WTC11 (cell line): ENCODE results near the gene ZCCHC2. TPM values are rescaled to one million over a fixed set of nuclear protein-coding genes. Genes with fewer than 3 reads are reported as not detected.

Experiments
- ATAC-seq: fragments of 200-7000 bp; cut with Tn5 transposase; 2 replicates; pipeline ENCODE4 v1.10.0; 2021; ENCODE audit warnings: mild to moderate bottlenecking, moderate library complexity
- CTCF ChIA-PET: fragments of 300-600 bp; sonication (Branson Sonifier 250); formaldehyde crosslinking; loops from one replicate; lab custom pipeline; 2021; ENCODE audit warnings: antibody characterized with exemption; lab: Charles Lee
- POLR2A ChIA-PET: fragments of 350-600 bp; sonication (Branson Sonifier 250); formaldehyde crosslinking; loops from one replicate; lab custom pipeline; 2021; ENCODE audit warnings: antibody characterized with exemption; lab: Charles Lee
- DNase-seq: peaks from one replicate; pipeline ENCODE4 v3.0.0; 2021; ENCODE audit warnings: low spot score
- H3K27ac Mint-ChIP-seq: 2 replicates; pipeline ENCODE4 v1.8.0; 2021; ENCODE audit warnings: mixed read lengths
- H3K27me3 Mint-ChIP-seq: 2 replicates; pipeline ENCODE4 v1.8.0; 2021; ENCODE audit warnings: low read depth, mild to moderate bottlenecking, moderate library complexity, mixed read lengths
- H3K36me3 Mint-ChIP-seq: 2 replicates; pipeline ENCODE4 v1.8.0; 2021; ENCODE audit warnings: mixed read lengths
- H3K4me1 Mint-ChIP-seq: 2 replicates; pipeline ENCODE4 v1.8.0; 2022; ENCODE audit warnings: mixed read lengths
- H3K4me3 Mint-ChIP-seq: 2 replicates; pipeline ENCODE4 v1.8.0; 2021; ENCODE audit warnings: mild to moderate bottlenecking, moderate library complexity, mixed read lengths
- H3K9me3 Mint-ChIP-seq: 2 replicates; pipeline ENCODE4 v1.8.0; 2021; ENCODE audit warnings: mixed read lengths
- ARID4B ChIP-seq: sonication (generic); formaldehyde crosslinking; IDR thresholded peaks from 2 replicates; pipeline ENCODE4 v1.8.0; 2023; ENCODE audit warnings: missing genetic modification reagents, mild to moderate bottlenecking, borderline replicate concordance
- E2F5 ChIP-seq: sonication (generic); formaldehyde crosslinking; IDR thresholded peaks from 2 replicates; pipeline ENCODE4 v1.8.1; 2022; ENCODE audit warnings: mild to moderate bottlenecking, moderate library complexity, missing genetic modification reagents
- GRHL2 ChIP-seq: fragments of 250-450 bp; sonication (Bioruptor Pico); IDR thresholded peaks from 2 replicates; pipeline ENCODE4 v1.8.0; 2022; ENCODE audit warnings: mild to moderate bottlenecking, moderate library complexity; ENCODE audit not compliant: insufficient replicate concordance, severe bottlenecking
- HMGA2 ChIP-seq: fragments of 250-450 bp; sonication (Bioruptor Pico); IDR thresholded peaks from 2 replicates; pipeline ENCODE4 v1.4.0; 2021; ENCODE audit warnings: mild to moderate bottlenecking, moderate library complexity
- MAX ChIP-seq: sonication (generic); formaldehyde crosslinking; IDR thresholded peaks from 2 replicates; pipeline ENCODE4 v1.8.0; 2022; ENCODE audit warnings: mild to moderate bottlenecking, missing genetic modification reagents
- MYBL2 ChIP-seq: sonication (generic); formaldehyde crosslinking; IDR thresholded peaks from 2 replicates; pipeline ENCODE4 v1.8.1; 2023; ENCODE audit warnings: mild to moderate bottlenecking, moderate library complexity, missing genetic modification reagents
- NFATC4 ChIP-seq: fragments of 250-450 bp; sonication (Bioruptor Pico); IDR thresholded peaks from 2 replicates; pipeline ENCODE4 v1.9.0; 2021; ENCODE audit warnings: mild to moderate bottlenecking
- SMAD3 ChIP-seq: sonication (generic); formaldehyde crosslinking; IDR thresholded peaks from 2 replicates; pipeline ENCODE4 v1.8.0; 2022; ENCODE audit warnings: missing genetic modification reagents, mild to moderate bottlenecking, borderline replicate concordance
- SMAD4 ChIP-seq: sonication (generic); formaldehyde crosslinking; IDR thresholded peaks from 2 replicates; pipeline ENCODE4 v1.8.0; 2022; ENCODE audit warnings: mild to moderate bottlenecking, missing genetic modification reagents
- SOX15 ChIP-seq: fragments of 250-450 bp; sonication (Bioruptor Pico); IDR thresholded peaks from 2 replicates; pipeline ENCODE4 v1.9.0; 2021; ENCODE audit warnings: mild to moderate bottlenecking
- USF2 ChIP-seq: sonication (generic); formaldehyde crosslinking; IDR thresholded peaks from 2 replicates; pipeline ENCODE4 v1.8.1; 2023; ENCODE audit warnings: mild to moderate bottlenecking, missing genetic modification reagents, moderate library complexity
- ZBTB21 ChIP-seq: sonication (generic); formaldehyde crosslinking; IDR thresholded peaks from 2 replicates; pipeline ENCODE4 v1.8.1; 2023; ENCODE audit warnings: mild to moderate bottlenecking, missing genetic modification reagents, borderline replicate concordance
- ZNF121 ChIP-seq: sonication (generic); formaldehyde crosslinking; IDR thresholded peaks from 2 replicates; pipeline ENCODE4 v1.8.0; 2023; ENCODE audit warnings: missing genetic modification reagents
- ZNF138 ChIP-seq: sonication (generic); formaldehyde crosslinking; conservative IDR thresholded peaks from 2 replicates; pipeline ENCODE4 v1.8.1; 2022; ENCODE audit warnings: mild to moderate bottlenecking, moderate library complexity, missing genetic modification reagents
- ZNF416 ChIP-seq: fragments of 250-450 bp; sonication (Bioruptor Pico); IDR thresholded peaks from 2 replicates; pipeline ENCODE4 v1.9.0; 2021; ENCODE audit warnings: mild to moderate bottlenecking, inconsistent platforms
- total RNA-seq: library from RNA; stranded (reverse); gene quantifications from 3 replicates; pipeline ENCODE4 v1.2.3, GENCODE V29; 2021
- TF ChIP-seq, protein P1 (sequence below): sonication (generic); formaldehyde crosslinking; IDR thresholded peaks from 2 replicates; pipeline ENCODE4 v1.8.1; 2023; ENCODE audit warnings: mild to moderate bottlenecking, missing genetic modification reagents, moderate library complexity
- TF ChIP-seq, protein P2 (sequence below): fragments of 250-450 bp; sonication (Bioruptor Pico); IDR thresholded peaks from 2 replicates; pipeline ENCODE4 v1.9.0; 2021; ENCODE audit warnings: mild to moderate bottlenecking
- TF ChIP-seq, protein P3 (sequence below): sonication (generic); formaldehyde crosslinking; conservative IDR thresholded peaks from 2 replicates; pipeline ENCODE4 v1.8.1; 2023; ENCODE audit warnings: mild to moderate bottlenecking, low read depth, missing genetic modification reagents, moderate library complexity
- TF ChIP-seq, protein P4 (sequence below): sonication (generic); formaldehyde crosslinking; IDR thresholded peaks from 2 replicates; pipeline ENCODE4 v1.8.0; 2022; ENCODE audit warnings: mild to moderate bottlenecking, missing genetic modification reagents

The ZCCHC2 gene
- total RNA-seq, 1 experiment from 2014 or later = 18.8 TPM

- TF ChIP-seq USF2 (CRISPR knock-in tag) (no peak), SMAD4 (CRISPR knock-in tag) (no peak), HMGA2 (CRISPR knock-in tag) (no peak), ZNF121 (no peak)
- TF ChIP-seq, protein P1, sequence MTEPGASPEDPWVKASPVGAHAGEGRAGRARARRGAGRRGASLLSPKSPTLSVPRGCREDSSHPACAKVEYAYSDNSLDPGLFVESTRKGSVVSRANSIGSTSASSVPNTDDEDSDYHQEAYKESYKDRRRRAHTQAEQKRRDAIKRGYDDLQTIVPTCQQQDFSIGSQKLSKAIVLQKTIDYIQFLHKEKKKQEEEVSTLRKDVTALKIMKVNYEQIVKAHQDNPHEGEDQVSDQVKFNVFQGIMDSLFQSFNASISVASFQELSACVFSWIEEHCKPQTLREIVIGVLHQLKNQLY (CRISPR knock-in tag) = no peak
- TF ChIP-seq, protein P2, sequence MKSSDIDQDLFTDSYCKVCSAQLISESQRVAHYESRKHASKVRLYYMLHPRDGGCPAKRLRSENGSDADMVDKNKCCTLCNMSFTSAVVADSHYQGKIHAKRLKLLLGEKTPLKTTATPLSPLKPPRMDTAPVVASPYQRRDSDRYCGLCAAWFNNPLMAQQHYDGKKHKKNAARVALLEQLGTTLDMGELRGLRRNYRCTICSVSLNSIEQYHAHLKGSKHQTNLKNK = no peak
- TF ChIP-seq, protein P3, sequence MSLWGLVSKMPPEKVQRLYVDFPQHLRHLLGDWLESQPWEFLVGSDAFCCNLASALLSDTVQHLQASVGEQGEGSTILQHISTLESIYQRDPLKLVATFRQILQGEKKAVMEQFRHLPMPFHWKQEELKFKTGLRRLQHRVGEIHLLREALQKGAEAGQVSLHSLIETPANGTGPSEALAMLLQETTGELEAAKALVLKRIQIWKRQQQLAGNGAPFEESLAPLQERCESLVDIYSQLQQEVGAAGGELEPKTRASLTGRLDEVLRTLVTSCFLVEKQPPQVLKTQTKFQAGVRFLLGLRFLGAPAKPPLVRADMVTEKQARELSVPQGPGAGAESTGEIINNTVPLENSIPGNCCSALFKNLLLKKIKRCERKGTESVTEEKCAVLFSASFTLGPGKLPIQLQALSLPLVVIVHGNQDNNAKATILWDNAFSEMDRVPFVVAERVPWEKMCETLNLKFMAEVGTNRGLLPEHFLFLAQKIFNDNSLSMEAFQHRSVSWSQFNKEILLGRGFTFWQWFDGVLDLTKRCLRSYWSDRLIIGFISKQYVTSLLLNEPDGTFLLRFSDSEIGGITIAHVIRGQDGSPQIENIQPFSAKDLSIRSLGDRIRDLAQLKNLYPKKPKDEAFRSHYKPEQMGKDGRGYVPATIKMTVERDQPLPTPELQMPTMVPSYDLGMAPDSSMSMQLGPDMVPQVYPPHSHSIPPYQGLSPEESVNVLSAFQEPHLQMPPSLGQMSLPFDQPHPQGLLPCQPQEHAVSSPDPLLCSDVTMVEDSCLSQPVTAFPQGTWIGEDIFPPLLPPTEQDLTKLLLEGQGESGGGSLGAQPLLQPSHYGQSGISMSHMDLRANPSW (CRISPR knock-in tag) = no peak
These were observed 41.9 kb upstream of the ZCCHC2 start (continued) for GRCh38 chr18:62480927-62481326.

- ChIA-PET CTCF (no interaction called here), POLR2A (no interaction called here)
- TF ChIP-seq SOX15 (no peak), E2F5 (no peak), ZNF138 (CRISPR knock-in tag) (no peak), NFATC4 (CRISPR knock-in tag) (no peak), HMGA2 (CRISPR knock-in tag) (no peak), MYBL2 (CRISPR knock-in tag) (no peak), ARID4B (CRISPR knock-in tag) (no peak), GRHL2 (no peak), ZNF416 (CRISPR knock-in tag) (no peak), ZBTB21 (no peak), SMAD3 (CRISPR knock-in tag) (no peak), MAX (CRISPR knock-in tag) (no peak)
- TF ChIP-seq, protein P1 (CRISPR knock-in tag) = no peak
- TF ChIP-seq, protein P4, sequence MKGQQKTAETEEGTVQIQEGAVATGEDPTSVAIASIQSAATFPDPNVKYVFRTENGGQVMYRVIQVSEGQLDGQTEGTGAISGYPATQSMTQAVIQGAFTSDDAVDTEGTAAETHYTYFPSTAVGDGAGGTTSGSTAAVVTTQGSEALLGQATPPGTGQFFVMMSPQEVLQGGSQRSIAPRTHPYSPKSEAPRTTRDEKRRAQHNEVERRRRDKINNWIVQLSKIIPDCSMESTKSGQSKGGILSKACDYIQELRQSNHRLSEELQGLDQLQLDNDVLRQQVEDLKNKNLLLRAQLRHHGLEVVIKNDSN (CRISPR knock-in tag) = no peak
- DNase-seq = no peak
- ATAC-seq = no peak
- peaks cover 26% of the 10 kb centered on the region for H3K9me3 Mint-ChIP-seq
- peaks cover 2% of the 10 kb centered on the region; the same call in 1 of the 2 replicates for H3K27me3 Mint-ChIP-seq
- no peak overlapping the region for H3K27ac Mint-ChIP-seq
- H3K4me3 Mint-ChIP-seq = no peak overlapping the region
- peaks cover 14% of the 10 kb centered on the region; the same call in 1 of the 2 replicates for H3K36me3 Mint-ChIP-seq
- H3K4me1 Mint-ChIP-seq = peaks cover 9% of the 10 kb centered on the region
These were observed 37.9 kb upstream of the ZCCHC2 start for GRCh38 chr18:62484941-62485340.
